Measurements from ENCODE around the gene BUB3. TPM values are rescaled to one million over a fixed set of nuclear protein-coding genes. Genes with fewer than 3 reads are reported as not detected.

The BUB3 gene
- total and polyA plus RNA-seq, 2 of the 13 experiments (the other 11 are each of a cell fraction or from before 2014, with no cell fraction given): 174 to 188 TPM

DNA sequence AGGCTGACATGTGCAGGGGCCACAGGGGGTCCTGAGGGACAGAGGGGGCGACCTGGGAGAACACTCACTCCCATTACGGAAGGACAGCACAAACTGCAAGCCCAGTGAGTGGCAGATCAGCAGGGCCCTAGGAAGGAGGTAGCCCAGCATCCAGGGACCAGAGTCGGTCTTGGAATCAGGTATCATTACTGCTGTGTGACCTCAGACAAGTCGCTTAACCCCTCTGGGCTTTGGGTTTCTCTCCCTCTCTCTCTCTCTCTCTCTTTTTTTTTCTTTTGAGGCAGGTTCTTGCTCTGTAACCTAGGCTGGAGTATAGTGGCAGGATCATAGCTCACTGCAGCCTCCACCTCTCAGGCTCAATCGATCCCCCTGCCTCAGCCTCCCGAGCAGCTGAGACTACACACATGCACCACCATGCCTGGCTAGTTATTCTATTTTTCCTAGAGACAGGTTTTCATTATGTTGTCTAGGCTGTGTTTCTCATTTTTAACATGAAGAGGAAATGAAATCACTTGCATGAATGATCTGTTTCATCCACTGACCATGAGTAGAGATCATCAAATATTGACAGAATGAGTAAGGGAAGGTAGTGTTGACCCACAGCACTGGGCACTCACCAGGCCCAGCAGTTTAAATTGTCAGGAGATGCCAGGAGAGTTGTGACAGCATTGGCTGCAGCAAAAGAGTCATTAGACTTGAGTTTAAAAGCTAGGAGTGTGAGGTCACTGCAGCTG, 49.4 kb downstream of the BUB3 start (continued):
- no peak for TF ChIP-seq ZNF382 (CRISPR knock-in tag; IDR thresholded peaks at IDR 0.05; ENCODE audit: borderline replicate concordance)
- no peak for TF ChIP-seq ZNF674 (CRISPR knock-in tag; IDR thresholded peaks at IDR 0.05; ENCODE audit: low read depth)
- TF ChIP-seq MYC (CRISPR knock-in tag; IDR thresholded peaks at IDR 0.05; ENCODE audit: borderline replicate concordance): no peak
- peak; percentile 46; the same call in 1 of the 2 replicates for TF ChIP-seq PHF21A (CRISPR knock-in tag; IDR thresholded peaks at IDR 0.05)
- TF ChIP-seq NCOR1 (IDR thresholded peaks at IDR 0.05; ENCODE audit: borderline replicate concordance, low read length): no peak; the same call in 1 of the 2 replicates
- 0 out of 2 replicates have a peak, but pooled peaks have one; percentile 49 for TF ChIP-seq MIER3 (CRISPR knock-in tag; IDR thresholded peaks at IDR 0.05; ENCODE audit: borderline replicate concordance)
- no peak for TF ChIP-seq MAZ (IDR thresholded peaks at IDR 0.05; ENCODE audit: borderline replicate concordance, low read depth, low read length)
- no peak for TF ChIP-seq MAZ (CRISPR knock-in tag; IDR thresholded peaks at IDR 0.05; ENCODE audit: low read depth)
- TF ChIP-seq ZBTB42 (CRISPR knock-in tag; IDR thresholded peaks at IDR 0.05): no peak
- TF ChIP-seq, protein P1, sequence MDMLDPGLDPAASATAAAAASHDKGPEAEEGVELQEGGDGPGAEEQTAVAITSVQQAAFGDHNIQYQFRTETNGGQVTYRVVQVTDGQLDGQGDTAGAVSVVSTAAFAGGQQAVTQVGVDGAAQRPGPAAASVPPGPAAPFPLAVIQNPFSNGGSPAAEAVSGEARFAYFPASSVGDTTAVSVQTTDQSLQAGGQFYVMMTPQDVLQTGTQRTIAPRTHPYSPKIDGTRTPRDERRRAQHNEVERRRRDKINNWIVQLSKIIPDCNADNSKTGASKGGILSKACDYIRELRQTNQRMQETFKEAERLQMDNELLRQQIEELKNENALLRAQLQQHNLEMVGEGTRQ (IDR thresholded peaks at IDR 0.05; ENCODE audit: low read depth, low read length): no peak
- TF ChIP-seq, protein P1 (CRISPR knock-in tag; IDR thresholded peaks at IDR 0.05; ENCODE audit: borderline replicate concordance): no peak
- TF ChIP-seq ZNF589 (CRISPR knock-in tag; conservative IDR thresholded peaks at IDR 0.05): no peak
- TF ChIP-seq, protein P2, sequence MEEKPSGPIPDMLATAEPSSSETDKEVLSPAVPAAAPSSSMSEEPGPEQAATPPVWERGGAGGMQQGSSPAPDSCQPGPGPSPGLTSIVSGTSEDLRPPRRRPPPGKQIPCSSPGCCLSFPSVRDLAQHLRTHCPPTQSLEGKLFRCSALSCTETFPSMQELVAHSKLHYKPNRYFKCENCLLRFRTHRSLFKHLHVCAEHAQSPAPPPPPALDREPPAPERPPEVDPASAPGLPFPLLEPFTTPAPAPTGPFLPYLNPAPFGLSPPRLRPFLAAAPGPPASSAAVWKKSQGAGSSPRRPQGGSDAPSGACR (CRISPR knock-in tag; IDR thresholded peaks at IDR 0.05): no peak
- TF ChIP-seq EHMT2 (IDR thresholded peaks at IDR 0.05; ENCODE audit: borderline replicate concordance, low read depth, low read length): no peak
- TF ChIP-seq HCFC1 (IDR thresholded peaks at IDR 0.05; ENCODE audit: low read depth, low read length): no peak
- TF ChIP-seq RBM22 (optimal IDR thresholded peaks at IDR 0.05; ENCODE audit: low read length): no peak
- TF ChIP-seq, protein P3, sequence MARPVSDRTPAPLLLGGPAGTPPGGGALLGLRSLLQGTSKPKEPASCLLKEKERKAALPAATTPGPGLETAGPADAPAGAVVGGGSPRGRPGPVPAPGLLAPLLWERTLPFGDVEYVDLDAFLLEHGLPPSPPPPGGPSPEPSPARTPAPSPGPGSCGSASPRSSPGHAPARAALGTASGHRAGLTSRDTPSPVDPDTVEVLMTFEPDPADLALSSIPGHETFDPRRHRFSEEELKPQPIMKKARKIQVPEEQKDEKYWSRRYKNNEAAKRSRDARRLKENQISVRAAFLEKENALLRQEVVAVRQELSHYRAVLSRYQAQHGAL (CRISPR knock-in tag; IDR thresholded peaks at IDR 0.05; ENCODE audit: not compliant biosample characterization): no peak
- no peak for TF ChIP-seq ZNF143 (CRISPR knock-in tag; IDR thresholded peaks at IDR 0.05)
- TF ChIP-seq ZNF841 (CRISPR knock-in tag; IDR thresholded peaks at IDR 0.05; ENCODE audit: borderline replicate concordance): no peak
- no peak for TF ChIP-seq FOXJ3 (CRISPR knock-in tag; IDR thresholded peaks at IDR 0.05; ENCODE audit: borderline replicate concordance)
- no peak for TF ChIP-seq ZNF281 (CRISPR knock-in tag; IDR thresholded peaks at IDR 0.05; ENCODE audit: borderline replicate concordance)
- TF ChIP-seq MAF1 (CRISPR knock-in tag; IDR thresholded peaks at IDR 0.05; ENCODE audit: borderline replicate concordance): no peak

All from HepG2 (cell line).